Measurements from ENCODE around the gene STAP1. TPM values are rescaled to one million over a fixed set of nuclear protein-coding genes. Genes with fewer than 3 reads are reported as not detected.

STAP1 gene
- total RNA-seq, 1 donor from 2014 or later = not detected

DNA sequence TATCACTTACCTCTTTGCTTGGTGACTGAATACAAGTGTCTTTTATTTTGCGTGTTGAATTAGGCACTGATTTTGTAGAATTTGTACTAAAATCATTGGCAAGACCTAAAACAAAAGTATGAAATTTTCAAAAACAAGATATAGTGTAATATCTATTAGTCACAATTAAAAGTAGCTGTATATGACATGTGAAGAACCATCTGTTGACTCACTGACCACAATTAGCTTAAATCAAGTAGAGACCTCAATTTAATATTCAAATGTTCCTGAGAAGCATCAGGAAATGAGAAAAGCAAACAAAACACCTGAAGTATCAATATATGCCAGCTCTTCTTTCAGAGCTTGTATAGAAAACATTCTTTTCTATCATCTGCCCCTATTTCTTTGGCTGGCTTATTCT is 18.7 kb upstream of the STAP1 start:
- H3K27ac Mint-ChIP-seq (ENCODE audit: unreplicated experiment) = no peak overlapping the region
- DNase-seq = no peak

DNA sequence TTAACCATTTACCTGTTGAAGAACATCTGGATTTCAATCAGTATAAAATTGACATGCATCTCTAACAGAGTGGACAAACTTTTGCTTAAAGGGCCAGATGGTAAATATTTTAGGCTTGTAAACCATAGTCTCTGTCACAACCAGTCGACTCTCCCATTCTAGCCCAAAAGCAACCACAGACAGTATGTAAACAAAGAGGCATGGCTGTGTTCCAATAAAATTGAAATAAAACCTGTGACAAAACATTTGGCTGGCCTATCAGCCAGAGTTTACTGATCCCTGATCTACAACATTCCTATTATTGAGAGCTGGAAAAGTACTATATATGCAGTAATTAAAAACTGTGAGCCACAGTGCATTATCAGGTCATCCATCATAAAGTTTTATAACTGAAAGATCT is 16.5 kb upstream of the STAP1 start:
- DNase-seq = no peak
- Mint-ChIP-seq H3K27me3 (ENCODE audit: unreplicated experiment) (peaks cover 3% of the 10 kb centered on the region), H3K4me1 (ENCODE audit: low read depth, unreplicated experiment) (peaks cover 11% of the 10 kb centered on the region), H3K9me3 (ENCODE audit: unreplicated experiment) (no peaks in the 10 kb centered on the region), H3K27ac (ENCODE audit: unreplicated experiment) (no peak overlapping the region), H3K36me3 (ENCODE audit: unreplicated experiment) (no peaks in the 10 kb centered on the region), H3K4me3 (ENCODE audit: unreplicated experiment) (no peak overlapping the region)
- no peak for TF ChIP-seq CTCF (IDR thresholded peaks at IDR 0.05; ENCODE audit: partially characterized antibody, unreplicated experiment)

More for the DNA sequence above, 18.7 kb upstream of the STAP1 start:
- Mint-ChIP-seq H3K36me3 (ENCODE audit: unreplicated experiment) (no peaks in the 10 kb centered on the region), H3K4me3 (ENCODE audit: unreplicated experiment) (no peak overlapping the region), H3K27me3 (ENCODE audit: unreplicated experiment) (peaks cover 2% of the 10 kb centered on the region), H3K9me3 (ENCODE audit: unreplicated experiment) (no peaks in the 10 kb centered on the region), H3K4me1 (ENCODE audit: low read depth, unreplicated experiment) (peaks cover 11% of the 10 kb centered on the region)
- TF ChIP-seq CTCF (IDR thresholded peaks at IDR 0.05; ENCODE audit: partially characterized antibody, unreplicated experiment) = no peak

DNA sequence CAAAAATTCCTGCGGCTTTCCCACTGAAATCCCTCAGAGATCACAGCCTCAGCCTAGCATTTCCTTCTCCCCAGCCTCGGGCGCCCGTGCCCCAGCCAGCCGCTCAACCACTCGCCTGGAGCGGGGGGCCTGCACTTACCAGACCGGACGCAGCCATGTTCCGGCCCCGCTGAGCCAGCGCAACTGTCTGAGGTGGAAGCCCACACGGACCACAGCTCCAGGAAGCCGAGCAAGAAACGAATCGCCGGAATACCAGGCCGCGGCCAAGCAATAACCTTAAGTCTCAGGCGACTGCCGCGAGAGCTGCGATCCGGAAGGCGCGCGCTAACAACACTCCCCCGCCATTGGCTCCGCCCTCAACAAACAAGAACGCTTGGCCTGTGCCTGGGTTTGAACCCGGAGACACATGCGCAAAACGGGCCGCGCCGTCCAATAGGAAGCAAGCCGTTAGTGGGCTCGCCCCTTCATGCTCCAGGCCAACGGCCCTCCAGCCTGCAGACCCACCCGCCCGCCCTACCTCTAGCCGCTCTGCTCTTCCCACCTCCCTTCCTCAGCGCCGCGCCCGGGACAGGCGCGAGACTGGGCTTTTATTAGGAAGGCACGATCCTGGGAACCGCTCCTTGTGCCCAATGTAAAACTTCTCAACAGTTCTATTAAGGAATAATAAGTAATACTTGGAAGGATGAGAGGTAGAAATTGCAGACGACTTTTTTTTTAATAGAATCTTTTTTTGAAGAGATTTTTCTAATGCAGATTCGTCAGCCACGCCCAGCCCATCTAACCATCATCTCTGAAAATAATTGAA is 13.1 kb upstream of the STAP1 start, which contains the start of gene CENPC:
TSS of gene CENPC (minus strand) at position 305 of the 805 bp plus-strand sequence. CDS start at position 157, 148 bp downstream.
- Mint-ChIP-seq H3K4me3 (ENCODE audit: unreplicated experiment) (peak within 1 kb of the TSS; percentile 95), H3K27ac (ENCODE audit: unreplicated experiment) (peak within 1 kb of the TSS; percentile 96), H3K27me3 (ENCODE audit: unreplicated experiment) (peaks cover 2% of the 10 kb centered on the region), H3K36me3 (ENCODE audit: unreplicated experiment) (no peaks in the 10 kb centered on the region), H3K9me3 (ENCODE audit: unreplicated experiment) (no peaks in the 10 kb centered on the region), H3K4me1 (ENCODE audit: low read depth, unreplicated experiment) (peaks cover 11% of the 10 kb centered on the region)
- DNase-seq = peak; percentile 97
- no peak for TF ChIP-seq CTCF (IDR thresholded peaks at IDR 0.05; ENCODE audit: partially characterized antibody, unreplicated experiment)

GRCh38 chr4:67546004-67546356 is 12.5 kb upstream of the STAP1 start:
- Mint-ChIP-seq H3K9me3 (ENCODE audit: unreplicated experiment) (no peaks in the 10 kb centered on the region), H3K27ac (ENCODE audit: unreplicated experiment) (no peak overlapping the region), H3K36me3 (ENCODE audit: unreplicated experiment) (no peaks in the 10 kb centered on the region), H3K4me3 (ENCODE audit: unreplicated experiment) (no peak overlapping the region), H3K4me1 (ENCODE audit: low read depth, unreplicated experiment) (peaks cover 11% of the 10 kb centered on the region), H3K27me3 (ENCODE audit: unreplicated experiment) (peaks cover 2% of the 10 kb centered on the region)
- no peak for TF ChIP-seq CTCF (IDR thresholded peaks at IDR 0.05; ENCODE audit: partially characterized antibody, unreplicated experiment)
- no peak for DNase-seq

GRCh38 chr4:67546971-67547370 is 11.6 kb upstream of the STAP1 start:
- DNase-seq = no peak
- H3K4me3 Mint-ChIP-seq (ENCODE audit: unreplicated experiment) = no peak overlapping the region

More at GRCh38 chr4:67546971-67547370, 11.6 kb upstream of the STAP1 start:
- H3K9me3 Mint-ChIP-seq (ENCODE audit: unreplicated experiment) = no peaks in the 10 kb centered on the region
- no peaks in the 10 kb centered on the region for H3K36me3 Mint-ChIP-seq (ENCODE audit: unreplicated experiment)
- TF ChIP-seq CTCF (IDR thresholded peaks at IDR 0.05; ENCODE audit: partially characterized antibody, unreplicated experiment) = no peak
- peaks cover 11% of the 10 kb centered on the region for H3K4me1 Mint-ChIP-seq (ENCODE audit: low read depth, unreplicated experiment)
- H3K27me3 Mint-ChIP-seq (ENCODE audit: unreplicated experiment) = peaks cover 2% of the 10 kb centered on the region
- H3K27ac Mint-ChIP-seq (ENCODE audit: unreplicated experiment) = no peak overlapping the region
